Left ventricle myocardium inferior (tissue), 1 donor: ENCODE measurements around the gene GPR87. TPM values are rescaled to one million over a fixed set of nuclear protein-coding genes. Genes with fewer than 3 reads are reported as not detected.
A peak's percentile ranks its signal among the peaks of the same experiment; 100 is the strongest.

Source experiments
- DNase-seq: peaks from one replicate; pipeline ENCODE4 v3.0.0-alpha.2; 2020
- H3K27ac ChIP-seq: fragments of 200-600 bp; replicated peaks from 2 replicates; pipeline ENCODE4 v1.8.0; 2021
- H3K27me3 ChIP-seq: fragments of 200-600 bp; 2 replicates; pipeline ENCODE4 v1.8.0; 2021; ENCODE audit warnings: low read depth
- H3K36me3 ChIP-seq: fragments of 200-600 bp; 2 replicates; pipeline ENCODE4 v1.8.0; 2021
- H3K4me1 ChIP-seq: fragments of 200-600 bp; 2 replicates; pipeline ENCODE4 v1.8.0; 2021
- H3K4me3 ChIP-seq: fragments of 200-600 bp; 2 replicates; pipeline ENCODE4 v1.8.0; 2021; ENCODE audit warnings: mild to moderate bottlenecking, moderate library complexity
- H3K9me3 ChIP-seq: fragments of 200-600 bp; replicated peaks from 2 replicates; pipeline ENCODE4 v1.8.0; 2021
- CTCF ChIP-seq: fragments of 200-600 bp; IDR thresholded peaks from 2 replicates; pipeline ENCODE4 v1.8.0; 2021; ENCODE audit warnings: antibody characterized with exemption, mild to moderate bottlenecking, borderline replicate concordance
- intact Hi-C: fragments of 100-400 bp; cut with micrococcal nuclease; formaldehyde crosslinking; loops from one replicate; pipeline ENCODE4 v1.11.0; 2022
- total RNA-seq: library from RNA; stranded (reverse); fragmentation: NEBNext Ultra II Directional; extraction: Animal tissue kit (Norgen Biotek cat#: 25700); gene quantifications from one replicate; pipeline ENCODE4 v1.2.1, GENCODE V29; 2021
- donor health status: DM: no; HTN: yes; CAD: no; lungs with severe emphysema.

Gene GPR87
- total RNA-seq, 1 donor from 2014 or later = not detected

DNA sequence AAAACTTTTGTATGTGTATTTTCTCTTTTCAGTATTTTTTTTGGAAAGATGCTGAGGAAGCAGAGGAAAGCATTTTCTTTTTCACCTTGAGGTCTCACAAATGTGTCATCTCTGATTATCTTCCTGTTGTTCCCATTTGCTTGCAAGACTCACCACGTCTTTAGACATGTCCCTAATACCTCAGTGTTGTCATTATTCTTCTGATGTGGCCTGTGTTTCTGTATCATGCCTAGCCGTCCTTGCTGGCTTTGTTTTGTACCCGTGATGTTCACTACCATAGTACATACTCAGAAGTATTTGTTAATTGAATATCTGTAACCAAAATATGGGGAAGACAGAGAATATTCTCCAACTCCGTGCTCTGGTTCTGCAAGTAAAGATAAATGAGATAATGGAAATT, 33.2 kb downstream of the GPR87 start:
- peak overlapping the region; percentile 45 for H3K27ac ChIP-seq
- H3K4me1 ChIP-seq = peaks cover 10% of the 10 kb centered on the region
- no peaks in the 10 kb centered on the region for H3K36me3 ChIP-seq
- H3K4me3 ChIP-seq = no peak overlapping the region
- H3K27me3 ChIP-seq = no peaks in the 10 kb centered on the region
- no peak for TF ChIP-seq CTCF
- intact Hi-C loops = loop anchor here (2.0 kb wide), 2 partner anchors 55 to 115 kb away; no protein-coding TSS in a partner anchor
- H3K9me3 ChIP-seq = no peaks in the 10 kb centered on the region
- no peak for DNase-seq

DNA sequence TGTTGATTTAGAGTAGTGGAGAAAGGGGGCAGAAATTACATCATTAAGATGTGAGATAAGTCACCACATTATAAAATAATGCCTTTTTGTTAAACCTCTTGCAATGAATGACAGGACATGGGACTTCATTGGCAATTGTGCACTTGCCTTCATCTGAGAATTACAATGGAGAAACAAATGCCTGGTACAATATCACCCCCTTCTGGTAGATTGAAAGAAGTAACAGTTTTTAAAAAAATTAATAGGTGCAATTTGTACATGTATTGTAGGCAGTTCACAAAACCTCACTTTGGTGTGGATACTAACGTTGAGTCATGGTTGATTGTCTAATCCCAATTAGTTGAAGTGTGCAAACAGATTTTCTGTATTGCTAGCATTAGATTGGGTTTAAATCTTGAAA, 33.7 kb downstream of the GPR87 start:
- intact Hi-C loops = loop anchor here (2.0 kb wide), 2 partner anchors 54 to 114 kb away; no protein-coding TSS in a partner anchor
- H3K27ac ChIP-seq = peak overlapping the region; percentile 45

DNA sequence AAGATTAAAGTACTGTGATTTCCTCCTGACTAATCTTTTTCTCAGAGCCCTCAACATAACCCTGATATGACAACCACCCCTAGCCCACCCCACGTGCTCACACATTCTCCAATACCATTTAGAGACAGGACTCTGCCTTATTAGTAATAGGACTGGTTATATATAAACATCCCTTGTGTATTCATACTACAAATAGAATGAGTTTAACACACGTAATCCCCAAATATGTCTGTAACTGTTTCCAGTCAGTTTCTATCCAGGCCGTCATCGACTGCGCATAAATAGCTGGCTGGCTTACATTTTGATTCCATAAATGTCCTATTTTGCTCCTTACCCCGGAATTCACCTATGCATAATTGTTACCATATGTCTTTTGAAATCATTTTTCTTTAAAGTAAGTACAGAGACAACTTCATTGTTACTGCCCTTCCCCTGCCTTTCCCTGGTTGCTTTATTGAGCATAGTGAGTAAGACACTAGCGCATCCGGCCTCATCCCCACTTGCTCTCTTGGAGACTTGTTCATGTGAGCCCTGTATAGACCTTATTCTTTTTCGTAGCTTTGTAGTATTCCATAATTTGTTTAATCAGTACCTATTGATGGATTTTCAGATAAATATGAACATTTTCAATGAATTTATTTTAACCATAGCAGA, 34.8 kb downstream of the GPR87 start:
- H3K36me3 ChIP-seq = no peaks in the 10 kb centered on the region
- TF ChIP-seq CTCF = no peak
- H3K27ac ChIP-seq = peak overlapping the region; percentile 64
- intact Hi-C loops = loop anchor here (2.0 kb wide), 2 partner anchors 53 to 113 kb away; no protein-coding TSS in a partner anchor
- H3K4me1 ChIP-seq = peaks cover 10% of the 10 kb centered on the region
- no peak overlapping the region for H3K4me3 ChIP-seq
- no peaks in the 10 kb centered on the region for H3K27me3 ChIP-seq
- no peak for DNase-seq
- H3K9me3 ChIP-seq = no peaks in the 10 kb centered on the region

More for the DNA sequence above, 33.7 kb downstream of the GPR87 start:
- Histone ChIP-seq H3K4me1 (peaks cover 10% of the 10 kb centered on the region), H3K4me3 (no peak overlapping the region), H3K36me3 (no peaks in the 10 kb centered on the region), H3K9me3 (no peaks in the 10 kb centered on the region), H3K27me3 (no peaks in the 10 kb centered on the region)
- no peak for DNase-seq
- TF ChIP-seq CTCF = peak; percentile 72

GRCh38 chr3:151278230-151278629, 38.4 kb downstream of the GPR87 start, which contains the start of gene P2RY14:
Gene P2RY14 (minus strand): TSS chr3:151278542. CDS start chr3:151214316, 64,226 bp downstream.
- no peak for TF ChIP-seq CTCF
- H3K9me3 ChIP-seq = no peaks in the 10 kb centered on the region
- DNase-seq = no peak
- H3K36me3 ChIP-seq = no peaks in the 10 kb centered on the region
- peak within 1 kb of the TSS; percentile 51 for H3K4me3 ChIP-seq
- peaks cover 2% of the 10 kb centered on the region for H3K4me1 ChIP-seq
- H3K27ac ChIP-seq = peak within 1 kb of the TSS; percentile 64
- no peaks in the 10 kb centered on the region for H3K27me3 ChIP-seq
- intact Hi-C loops = no loop called here

DNA sequence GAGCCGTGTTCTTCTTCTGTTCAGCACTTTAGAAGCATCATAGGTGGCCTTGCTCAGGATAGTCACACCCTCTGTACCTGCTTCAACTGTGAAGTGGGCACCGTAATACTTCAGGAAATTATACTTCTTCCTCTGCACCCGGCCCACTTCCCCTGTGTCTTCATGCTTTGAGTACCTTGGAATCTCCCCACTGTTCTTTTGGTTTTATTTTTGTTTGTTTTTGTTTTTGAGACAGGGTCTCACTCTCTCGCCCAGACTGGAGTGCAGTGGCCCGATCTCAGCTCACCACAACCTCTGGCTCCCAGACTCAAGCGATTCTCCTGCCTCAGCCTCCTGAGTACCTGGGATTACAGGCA, 40.0 kb downstream of the GPR87 start:
- intact Hi-C loops = no loop called here
- H3K4me3 ChIP-seq = peak overlapping the region; percentile 51
- no peak for TF ChIP-seq CTCF
- H3K27ac ChIP-seq = peak overlapping the region; percentile 64
- no peaks in the 10 kb centered on the region for H3K9me3 ChIP-seq
- H3K27me3 ChIP-seq = no peaks in the 10 kb centered on the region
- no peaks in the 10 kb centered on the region for H3K4me1 ChIP-seq
- no peaks in the 10 kb centered on the region for H3K36me3 ChIP-seq
- no peak for DNase-seq
